Measurements from ENCODE around the gene KCNK13.
"Not testable (repeated sequence)": the region's sequence is repeated elsewhere in the genome, so short reads cannot be mapped to it uniquely, and the experiment has no call there.

KCNK13 gene

DNA sequence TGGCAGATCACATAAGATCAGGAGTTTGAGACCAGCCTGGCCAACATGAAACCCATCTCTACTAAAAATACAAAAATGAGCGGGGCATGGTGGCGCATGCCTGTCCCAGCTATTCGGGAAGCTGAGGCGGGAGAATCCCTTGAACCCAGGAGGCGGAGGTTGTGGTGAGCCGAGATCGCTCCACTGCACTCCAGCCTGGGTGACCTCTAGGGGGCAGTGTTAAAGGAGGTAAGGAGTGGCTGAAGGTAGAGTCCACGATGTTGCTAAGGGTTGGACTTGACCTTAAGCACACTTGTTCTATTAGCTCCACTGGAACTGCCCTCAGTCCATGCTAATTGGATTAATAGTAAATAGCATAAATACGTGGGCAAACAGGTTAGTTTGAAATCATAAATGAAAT is 132.1 kb downstream of the KCNK13 start:
- peak in 1 of 2 donors; percentile 12 for DNase-seq (ENCODE audit: low read depth in 2 of 2)

DNA sequence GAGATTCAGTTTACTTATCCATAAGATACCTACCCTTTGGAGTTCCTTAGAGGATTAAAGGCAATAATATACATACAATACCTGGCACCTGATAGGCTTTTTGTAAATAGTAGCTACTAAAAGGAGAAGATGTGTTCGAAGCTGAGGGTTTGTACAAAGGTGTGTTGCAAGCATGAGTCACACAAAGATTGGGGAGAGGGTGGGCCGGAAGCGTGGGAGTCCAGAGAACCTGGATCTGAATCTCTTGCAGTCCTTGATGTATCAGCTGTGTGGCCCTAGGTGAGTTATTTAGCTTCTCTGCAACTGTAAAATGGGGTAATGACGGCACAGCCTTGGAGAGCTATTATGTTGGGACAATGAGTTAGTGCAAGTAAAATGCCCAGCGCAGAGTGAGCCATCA is 132.9 kb downstream of the KCNK13 start:
- DNase-seq (ENCODE audit: low read depth in 2 of 2), result no peak

DNA sequence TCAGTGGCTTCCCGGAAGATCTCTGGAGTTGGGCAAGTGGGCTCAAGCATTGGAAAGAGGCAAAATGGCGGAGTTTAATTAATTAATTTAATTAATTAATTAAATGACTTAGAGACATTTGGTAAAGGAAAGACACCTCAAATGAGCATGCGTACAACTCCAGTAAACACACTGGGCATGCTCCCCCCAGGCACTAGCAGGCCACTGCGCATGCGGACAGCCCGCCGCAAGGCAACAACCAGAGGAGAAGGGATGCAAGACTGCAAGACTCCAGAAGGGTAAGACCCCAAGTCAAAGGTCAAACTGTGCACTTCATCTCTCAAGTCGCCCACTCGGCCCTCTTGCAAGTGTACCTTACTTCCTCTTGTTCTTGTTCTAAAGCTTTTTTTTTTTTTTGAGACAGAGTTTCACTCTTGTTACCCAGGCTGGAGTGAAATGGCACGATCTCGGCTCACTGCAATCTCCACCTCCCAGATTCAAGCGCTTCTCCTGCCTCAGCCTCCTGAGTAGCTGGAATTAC is 136.8 kb downstream of the KCNK13 start:
- no peak for DNase-seq (ENCODE audit: low read depth in 2 of 2)

DNA sequence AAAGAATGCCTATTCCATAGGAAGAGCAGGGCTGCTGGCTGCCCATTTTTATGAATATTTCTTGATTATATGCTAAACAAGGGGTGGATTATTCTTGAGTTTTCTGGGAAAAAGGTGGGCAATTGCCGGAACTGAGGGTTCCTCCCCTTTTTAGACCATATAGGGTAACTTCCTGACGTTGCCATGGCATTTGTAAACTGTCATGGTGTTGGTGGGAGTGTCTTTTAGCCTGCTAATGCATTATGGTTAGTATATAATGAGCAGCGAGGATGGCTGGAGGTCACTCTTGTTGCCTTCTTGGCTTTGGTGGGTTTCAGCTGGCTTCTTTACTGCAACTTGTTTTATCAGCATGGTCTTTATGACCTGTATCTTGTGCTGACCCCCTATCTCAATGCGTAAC is 138.8 kb downstream of the KCNK13 start:
- DNase-seq (ENCODE audit: low read depth in 2 of 2), result not testable (repeated sequence)

DNA sequence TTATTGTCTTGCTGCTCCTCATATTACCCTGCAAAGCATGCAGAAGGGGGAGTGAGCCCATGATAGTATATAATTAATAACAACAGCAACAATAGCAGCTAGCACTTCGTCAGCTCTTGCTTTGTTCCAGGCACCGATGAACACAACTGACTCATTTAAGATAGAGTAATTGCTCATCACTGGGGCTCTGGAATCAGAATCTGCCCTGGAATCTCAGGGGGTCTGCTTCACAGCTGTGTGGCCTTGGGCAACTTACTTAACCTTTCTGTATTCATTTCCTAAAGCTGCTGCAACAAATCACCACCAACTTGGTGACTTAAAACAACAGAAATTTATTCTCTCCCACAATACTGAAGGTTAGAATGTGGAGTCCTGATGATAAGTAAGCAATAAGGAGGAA is 139.6 kb downstream of the KCNK13 start:
- no peak for DNase-seq (ENCODE audit: low read depth in 2 of 2)

DNA sequence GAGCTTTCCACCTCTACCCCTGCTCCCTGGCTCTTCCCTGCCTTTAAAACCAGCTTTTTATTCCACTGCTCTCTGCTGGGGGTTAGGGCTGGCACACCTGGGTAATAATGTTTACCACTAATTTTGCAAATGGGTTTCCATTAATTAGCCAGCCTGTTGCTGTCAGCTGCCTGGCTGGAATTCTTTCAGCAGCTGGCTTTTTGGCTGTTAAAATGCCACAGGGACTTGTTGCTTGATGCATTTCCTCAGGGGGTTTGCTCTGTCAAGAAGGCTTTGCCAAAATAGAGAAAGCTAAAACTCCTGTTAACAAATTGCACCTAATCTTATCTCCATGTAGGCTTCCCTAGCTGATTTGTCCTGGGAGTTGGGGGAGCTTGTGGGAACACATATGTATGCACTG is 142.7 kb downstream of the KCNK13 start:
- DNase-seq (ENCODE audit: low read depth in 2 of 2), result no peak

DNA sequence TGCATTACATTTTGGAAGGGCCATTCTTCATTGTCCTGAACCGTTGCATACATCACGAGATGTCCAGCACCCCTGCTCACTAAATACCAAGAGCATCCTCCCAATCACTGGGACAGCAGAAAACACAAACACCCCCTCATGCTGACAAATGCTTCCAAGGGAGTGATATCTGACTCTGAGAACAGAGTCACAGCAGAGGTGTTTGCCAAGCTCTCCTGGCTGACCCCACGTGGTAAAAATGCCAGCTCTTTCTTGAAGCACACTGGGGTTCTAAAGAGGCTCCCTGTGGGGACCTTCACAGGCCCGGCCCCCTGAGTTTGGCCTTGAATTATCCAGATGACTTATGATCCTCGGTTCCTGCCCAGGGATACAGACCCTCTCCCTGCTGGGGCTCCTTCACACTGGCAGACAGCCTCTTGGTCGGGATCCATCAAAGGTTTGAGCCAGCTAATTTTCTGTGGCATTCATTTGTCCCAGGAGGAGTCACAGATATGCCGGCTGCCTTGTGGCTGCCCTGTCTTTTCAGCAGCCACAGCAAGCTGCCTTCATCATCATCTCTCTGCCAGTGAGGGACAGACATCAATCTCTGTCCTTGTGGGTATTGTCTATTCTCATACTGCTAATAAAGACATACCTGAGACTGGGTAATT is 151.4 kb downstream of the KCNK13 start:
- DNase-seq (ENCODE audit: low read depth in 2 of 2), result no peak

DNA sequence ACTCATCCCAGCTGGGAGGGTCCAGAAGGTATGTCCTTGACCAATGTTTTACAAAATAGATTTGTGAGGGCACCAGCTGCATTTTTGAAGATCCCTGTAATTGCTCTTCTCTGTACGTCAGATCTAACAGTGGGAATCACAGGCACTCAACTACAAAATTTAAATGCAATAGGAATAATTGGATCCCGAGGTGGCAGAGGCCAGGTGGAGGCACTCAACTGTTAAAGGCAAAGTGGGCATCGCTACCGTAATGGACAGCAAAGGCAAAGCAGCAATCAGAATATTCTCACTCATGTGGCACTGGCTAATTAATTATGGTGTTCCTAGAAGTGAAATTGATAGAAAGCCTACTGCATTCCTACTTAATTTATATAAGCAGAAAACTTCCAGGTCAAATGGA is 166.7 kb downstream of the KCNK13 start:
- no peak for DNase-seq (ENCODE audit: low read depth in 2 of 2)

DNA sequence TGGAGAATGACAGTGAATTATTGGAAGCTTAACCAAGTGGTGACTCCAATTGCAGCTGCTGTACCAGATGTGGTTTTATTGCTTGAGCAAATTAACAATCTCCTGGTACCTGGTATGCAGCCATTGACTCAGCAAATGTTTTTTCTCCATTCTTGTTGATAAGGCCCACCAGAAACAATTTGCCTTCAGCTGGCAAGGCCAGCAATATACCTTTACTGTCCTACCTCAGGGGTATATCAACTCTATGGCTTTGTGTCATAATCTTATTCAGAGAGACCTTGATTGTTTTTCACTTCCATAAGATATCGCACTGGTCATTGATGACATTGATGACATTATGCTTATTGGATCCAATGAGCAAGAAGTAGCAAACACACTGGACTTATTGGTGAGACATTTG is 168.1 kb downstream of the KCNK13 start:
- not testable (repeated sequence) for DNase-seq (ENCODE audit: low read depth in 2 of 2)

Measured in stimulated activated CD8-positive, alpha-beta memory T cell treated with anti-CD3 and anti-CD28 coated beads, Interleukin-2, amount 100 ng/mL, for 48 hours (primary cell).